ENCODE data around the gene ZDHHC20. TPM values are rescaled to one million over a fixed set of nuclear protein-coding genes. Genes with fewer than 3 reads are reported as not detected.
A peak's percentile ranks its signal among the peaks of the same experiment; 100 is the strongest.
"Not testable (repeated sequence)": the region's sequence is repeated elsewhere in the genome, so short reads cannot be mapped to it uniquely, and the experiment has no call there.

The ZDHHC20 gene
- total and polyA plus RNA-seq, 2 donors = 39.7 to 69.9 TPM

DNA sequence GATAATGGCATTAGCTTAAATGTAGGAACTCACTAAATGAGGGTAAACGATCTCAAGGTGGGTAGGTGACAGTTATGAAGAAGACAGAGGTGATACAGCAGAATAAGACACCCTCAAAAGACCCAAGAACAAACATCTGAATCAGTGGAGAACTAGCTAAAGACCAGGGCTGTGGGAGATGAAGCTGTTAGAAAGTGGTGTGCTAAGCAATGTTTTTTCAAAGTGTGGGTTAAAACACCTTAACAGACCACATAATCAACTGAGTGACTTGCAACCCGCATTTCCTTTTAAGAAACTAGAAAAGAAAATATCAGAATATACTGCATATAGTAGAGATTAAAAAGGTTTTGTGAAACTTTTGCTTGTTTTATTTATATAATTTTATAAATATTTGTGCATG lies 70.0 kb downstream of the ZDHHC20 start:
- peak in 1 of 9 donors; percentile 30 for DNase-seq (ENCODE audit: low read depth in 6 of 9, low spot score in 9 of 9)
- WGBS = 66% methylated on average over 2 of the region's 2 CpGs

DNA sequence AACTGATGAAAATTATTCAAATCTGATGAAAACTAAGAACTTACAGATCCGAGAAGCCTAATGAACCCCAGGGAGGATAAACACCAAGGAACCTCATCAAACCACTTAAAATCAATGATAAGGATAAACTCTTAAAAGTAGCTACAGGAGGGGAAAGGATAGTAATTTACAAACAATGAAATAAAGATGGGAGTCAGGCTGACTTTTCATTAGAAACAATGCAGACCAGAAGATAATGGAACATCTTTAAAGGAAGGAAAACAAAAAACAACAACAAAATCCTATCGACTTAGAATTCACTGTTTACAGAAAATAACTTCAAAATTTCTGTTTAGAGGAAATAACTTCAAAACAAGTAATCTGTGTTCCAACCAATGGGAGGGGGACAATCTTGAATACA lies 73.4 kb downstream of the ZDHHC20 start:
- H3K27ac ChIP-seq (ENCODE audit: low read depth in 1 of 2, low read length in 1 of 2) = no peak overlapping the region
- no peak overlapping the region for H3K4me3 ChIP-seq (ENCODE audit: low read length in 2 of 2)
- H3K9me3 ChIP-seq (ENCODE audit: control insufficient read depth in 2 of 2, insufficient read depth in 1 of 2, low read length in 1 of 2) = no peaks in the 10 kb centered on the region
- 95% methylated on average over 2 of the region's 2 CpGs for WGBS
- DNase-seq (ENCODE audit: low read depth in 6 of 9, low spot score in 9 of 9) = no peak
- peaks cover 0 to 3% of the 10 kb centered on the region in 2 donors for H3K4me1 ChIP-seq (ENCODE audit: control insufficient read depth in 2 of 2, insufficient read depth in 2 of 2, low read length in 2 of 2)
- H3K36me3 ChIP-seq (ENCODE audit: control insufficient read depth in 2 of 2, insufficient read depth in 2 of 2, low read length in 1 of 2) = peaks cover 25 to 56% of the 10 kb centered on the region in 2 donors
- no peaks in the 10 kb centered on the region for H3K27me3 ChIP-seq (ENCODE audit: control insufficient read depth in 2 of 2, insufficient read depth in 1 of 2, low read length in 1 of 2)

More for the DNA sequence above, 70.0 kb downstream of the ZDHHC20 start:
- peaks cover 28 to 52% of the 10 kb centered on the region in 2 donors for H3K36me3 ChIP-seq (ENCODE audit: control insufficient read depth in 2 of 2, insufficient read depth in 2 of 2, low read length in 1 of 2)
- H3K4me1 ChIP-seq (ENCODE audit: control insufficient read depth in 2 of 2, insufficient read depth in 2 of 2, low read length in 2 of 2) = peaks cover 0 to 3% of the 10 kb centered on the region in 2 donors
- H3K27ac ChIP-seq (ENCODE audit: low read depth in 1 of 2, low read length in 1 of 2) = no peak overlapping the region
- no peak overlapping the region for H3K4me3 ChIP-seq (ENCODE audit: low read length in 2 of 2)
- H3K9me3 ChIP-seq (ENCODE audit: control insufficient read depth in 2 of 2, insufficient read depth in 1 of 2, low read length in 1 of 2) = no peaks in the 10 kb centered on the region
- H3K27me3 ChIP-seq (ENCODE audit: control insufficient read depth in 2 of 2, insufficient read depth in 1 of 2, low read length in 1 of 2) = no peaks in the 10 kb centered on the region

DNA sequence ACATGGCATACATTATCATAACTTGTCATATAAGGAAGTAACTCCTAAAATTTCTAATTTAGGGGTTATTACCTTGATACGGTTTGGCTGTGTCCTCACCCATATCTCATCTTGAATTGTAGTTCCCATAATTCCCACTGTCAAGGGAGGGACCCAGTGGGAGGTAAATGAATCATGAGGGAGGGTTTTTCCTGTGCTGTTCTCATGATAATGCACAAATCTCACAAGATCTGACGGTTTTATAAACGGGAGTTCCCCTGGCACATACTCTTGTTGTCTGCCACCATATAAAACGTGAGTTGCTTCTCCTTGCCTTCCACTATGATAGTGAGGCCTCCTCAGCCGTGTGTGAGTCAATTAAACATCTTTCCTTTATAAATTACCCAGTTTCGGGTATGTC lies 76.0 kb downstream of the ZDHHC20 start:
- no peak overlapping the region for H3K4me3 ChIP-seq (ENCODE audit: low read length in 2 of 2)
- no peak overlapping the region for H3K27ac ChIP-seq (ENCODE audit: low read depth in 1 of 2, low read length in 1 of 2)
- H3K4me1 ChIP-seq (ENCODE audit: control insufficient read depth in 2 of 2, insufficient read depth in 2 of 2, low read length in 2 of 2) = no peaks in the 10 kb centered on the region
- no peaks in the 10 kb centered on the region for H3K27me3 ChIP-seq (ENCODE audit: control insufficient read depth in 2 of 2, insufficient read depth in 1 of 2, low read length in 1 of 2)
- no peaks in the 10 kb centered on the region for H3K9me3 ChIP-seq (ENCODE audit: control insufficient read depth in 2 of 2, insufficient read depth in 1 of 2, low read length in 1 of 2)
- 97% methylated on average over 6 of the region's 6 CpGs for WGBS
- H3K36me3 ChIP-seq (ENCODE audit: control insufficient read depth in 2 of 2, insufficient read depth in 2 of 2, low read length in 1 of 2) = peaks cover 26 to 42% of the 10 kb centered on the region in 2 donors
- no peak for DNase-seq (ENCODE audit: low read depth in 6 of 9, low spot score in 9 of 9)

DNA sequence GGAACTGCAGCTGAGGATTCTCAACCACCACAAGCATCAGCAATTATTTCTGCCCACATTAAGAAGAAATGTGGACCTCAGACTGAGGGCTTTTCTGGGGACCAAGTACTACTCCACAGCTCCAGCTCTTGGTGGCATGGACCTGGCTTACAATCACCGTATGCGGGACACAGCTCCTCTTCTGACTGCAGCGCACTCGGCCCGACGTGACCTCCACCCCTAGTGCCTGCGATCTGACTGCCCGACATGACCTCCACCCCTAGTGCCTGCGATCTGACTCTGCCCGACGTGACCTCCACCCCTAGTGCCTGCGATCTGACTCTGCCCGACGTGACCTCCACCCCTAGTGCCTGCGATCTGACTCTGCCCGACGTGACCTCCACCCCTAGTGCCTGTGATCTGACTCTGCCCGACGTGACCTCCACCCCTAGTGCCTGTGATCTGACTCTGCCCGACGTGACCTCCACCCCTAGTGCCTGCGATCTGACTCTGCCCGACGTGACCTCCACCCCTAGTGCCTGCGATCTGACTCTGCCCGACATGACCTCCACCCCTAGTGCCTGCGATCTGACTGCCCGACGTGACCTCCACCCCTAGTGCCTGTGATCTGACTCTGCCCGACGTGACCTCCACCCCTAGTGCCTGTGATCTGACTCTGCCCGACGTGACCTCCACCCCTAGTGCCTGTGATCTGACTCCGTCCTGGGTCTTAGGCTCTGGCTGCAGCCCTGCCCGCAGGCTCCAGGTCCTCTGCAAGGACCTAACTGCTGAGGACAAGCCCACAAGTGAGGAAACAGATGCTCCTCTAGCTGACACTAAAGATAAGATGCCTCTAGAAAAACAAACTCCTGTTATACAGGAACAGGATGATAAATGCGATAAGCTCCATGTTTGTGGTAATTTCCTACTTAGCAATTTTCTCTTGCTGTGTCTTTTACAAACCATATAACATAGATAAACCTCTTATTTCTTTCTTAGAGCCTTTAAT lies 81.8 kb downstream of the ZDHHC20 start:
- H3K27me3 ChIP-seq (ENCODE audit: control insufficient read depth in 2 of 2, insufficient read depth in 1 of 2, low read length in 1 of 2); H3K9me3 ChIP-seq (ENCODE audit: control insufficient read depth in 2 of 2, insufficient read depth in 1 of 2, low read length in 1 of 2); H3K4me3 ChIP-seq (ENCODE audit: low read length in 2 of 2); H3K27ac ChIP-seq (ENCODE audit: low read depth in 1 of 2, low read length in 1 of 2); DNase-seq (ENCODE audit: low read depth in 6 of 9, low spot score in 9 of 9); H3K4me1 ChIP-seq (ENCODE audit: control insufficient read depth in 2 of 2, insufficient read depth in 2 of 2, low read length in 2 of 2): not testable (repeated sequence)
- H3K36me3 ChIP-seq (ENCODE audit: control insufficient read depth in 2 of 2, insufficient read depth in 2 of 2, low read length in 1 of 2) = peaks cover 26 to 31% of the 10 kb centered on the region in 2 donors
- WGBS = 91% methylated on average over 36 of the region's 36 CpGs

DNA sequence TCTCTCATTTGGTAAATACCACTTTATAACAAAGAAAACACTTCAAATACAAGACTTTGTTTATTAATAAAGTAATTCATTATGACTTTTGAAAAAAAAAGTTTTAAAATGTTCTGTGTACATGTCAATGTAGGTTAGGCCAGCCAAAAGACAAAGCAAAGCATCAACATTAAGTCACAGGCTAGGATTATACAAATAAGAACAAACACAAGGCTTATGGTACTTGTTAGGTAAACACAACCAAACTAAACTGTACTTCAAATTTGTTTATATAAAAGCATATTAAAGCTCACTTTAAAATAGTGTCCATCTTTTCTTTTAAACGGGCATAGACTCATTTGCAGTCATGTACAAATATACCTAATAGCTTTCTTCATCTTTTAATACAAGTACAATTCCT lies 86.6 kb downstream of the ZDHHC20 start:
- no peaks in the 10 kb centered on the region for H3K4me1 ChIP-seq (ENCODE audit: control insufficient read depth in 2 of 2, insufficient read depth in 2 of 2, low read length in 2 of 2)
- H3K36me3 ChIP-seq (ENCODE audit: control insufficient read depth in 2 of 2, insufficient read depth in 2 of 2, low read length in 1 of 2) = peaks cover 11 to 15% of the 10 kb centered on the region in 2 donors
- 97% methylated on average over 1 of the region's 1 CpG for WGBS
- no peak for DNase-seq (ENCODE audit: low read depth in 6 of 9, low spot score in 9 of 9)
- no peak overlapping the region for H3K27ac ChIP-seq (ENCODE audit: low read depth in 1 of 2, low read length in 1 of 2)
- no peak overlapping the region for H3K4me3 ChIP-seq (ENCODE audit: low read length in 2 of 2)
- H3K27me3 ChIP-seq (ENCODE audit: control insufficient read depth in 2 of 2, insufficient read depth in 1 of 2, low read length in 1 of 2) = no peaks in the 10 kb centered on the region
- H3K9me3 ChIP-seq (ENCODE audit: control insufficient read depth in 2 of 2, insufficient read depth in 1 of 2, low read length in 1 of 2) = no peaks in the 10 kb centered on the region

DNA sequence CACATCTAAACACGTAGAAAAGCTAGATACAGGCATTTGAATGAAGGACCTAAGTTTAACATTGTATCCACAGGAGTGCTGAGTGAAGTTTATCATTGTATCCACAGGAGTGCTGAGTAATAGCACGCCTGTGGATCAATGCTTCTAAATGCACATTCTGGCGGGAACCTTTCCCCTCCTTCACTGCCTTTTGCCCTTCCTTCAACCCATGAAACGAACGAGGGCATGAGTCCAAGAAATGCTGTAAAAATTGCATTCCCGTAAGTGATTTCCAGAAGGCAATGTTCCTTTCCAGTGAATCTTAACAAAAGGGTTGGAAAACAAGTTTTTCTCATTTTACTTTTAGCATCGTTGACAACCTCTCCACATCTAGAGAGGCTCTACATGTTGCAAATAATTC lies 88.1 kb downstream of the ZDHHC20 start:
- WGBS = 93% methylated on average over 7 of the region's 7 CpGs
- no peak overlapping the region for H3K27ac ChIP-seq (ENCODE audit: low read depth in 1 of 2, low read length in 1 of 2)
- peaks cover 0 to 2% of the 10 kb centered on the region in 2 donors for H3K4me1 ChIP-seq (ENCODE audit: control insufficient read depth in 2 of 2, insufficient read depth in 2 of 2, low read length in 2 of 2)
- no peak overlapping the region for H3K4me3 ChIP-seq (ENCODE audit: low read length in 2 of 2)
- H3K36me3 ChIP-seq (ENCODE audit: control insufficient read depth in 2 of 2, insufficient read depth in 2 of 2, low read length in 1 of 2) = peaks cover 4 to 15% of the 10 kb centered on the region in 2 donors
- no peaks in the 10 kb centered on the region for H3K9me3 ChIP-seq (ENCODE audit: control insufficient read depth in 2 of 2, insufficient read depth in 1 of 2, low read length in 1 of 2)
- DNase-seq (ENCODE audit: low read depth in 6 of 9, low spot score in 9 of 9) = no peak
- no peaks in the 10 kb centered on the region for H3K27me3 ChIP-seq (ENCODE audit: control insufficient read depth in 2 of 2, insufficient read depth in 1 of 2, low read length in 1 of 2)

DNA sequence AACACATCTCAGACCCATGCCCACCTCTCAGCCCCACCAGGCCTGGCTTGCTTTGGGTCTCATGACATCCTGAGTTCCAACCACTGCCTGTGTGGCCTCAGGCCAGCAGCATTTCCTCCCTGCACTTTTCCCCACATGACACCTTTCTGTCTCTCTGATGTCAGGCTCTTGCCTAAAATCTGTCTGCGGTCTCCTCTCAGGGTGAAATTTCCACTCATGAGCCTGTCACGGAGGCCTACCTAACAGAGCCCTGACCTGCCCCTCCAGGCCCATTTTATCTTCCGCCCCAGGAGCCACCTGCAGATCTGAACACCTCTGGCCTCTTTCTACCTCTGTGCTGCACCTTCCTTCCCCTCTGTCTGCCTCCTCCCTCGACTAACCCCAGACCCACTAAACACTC lies 93.5 kb downstream of the ZDHHC20 start:
- no peak overlapping the region for H3K27ac ChIP-seq (ENCODE audit: low read depth in 1 of 2, low read length in 1 of 2)
- H3K36me3 ChIP-seq (ENCODE audit: control insufficient read depth in 2 of 2, insufficient read depth in 2 of 2, low read length in 1 of 2) = no peaks in the 10 kb centered on the region
- H3K27me3 ChIP-seq (ENCODE audit: control insufficient read depth in 2 of 2, insufficient read depth in 1 of 2, low read length in 1 of 2) = no peaks in the 10 kb centered on the region
- H3K4me3 ChIP-seq (ENCODE audit: low read length in 2 of 2) = no peak overlapping the region
- no peaks in the 10 kb centered on the region for H3K9me3 ChIP-seq (ENCODE audit: control insufficient read depth in 2 of 2, insufficient read depth in 1 of 2, low read length in 1 of 2)
- peak in 1 of 9 donors; percentile 27 for DNase-seq (ENCODE audit: low read depth in 6 of 9, low spot score in 9 of 9)
- WGBS = 57% methylated on average over 4 of the region's 4 CpGs
- peaks cover 0 to 10% of the 10 kb centered on the region in 2 donors for H3K4me1 ChIP-seq (ENCODE audit: control insufficient read depth in 2 of 2, insufficient read depth in 2 of 2, low read length in 2 of 2)

DNA sequence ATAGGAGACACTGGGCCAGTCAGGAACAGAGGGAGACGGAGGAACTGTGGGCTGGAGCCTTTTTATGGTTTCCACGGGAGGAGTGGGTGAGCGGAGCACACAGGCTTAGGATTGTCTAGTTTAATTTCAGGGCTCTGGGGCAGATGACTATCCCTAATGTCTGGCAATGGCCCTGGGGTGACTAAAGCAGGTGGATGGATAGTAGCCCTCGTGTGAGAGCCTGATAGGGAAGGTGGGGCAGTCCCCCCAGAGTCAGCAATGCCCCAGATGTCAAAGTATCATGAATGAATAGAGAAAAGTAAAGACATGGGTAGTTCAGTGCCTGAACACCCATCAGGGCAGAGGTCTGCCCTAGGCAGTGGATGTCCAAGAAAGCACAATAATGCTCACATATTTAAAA lies 94.2 kb downstream of the ZDHHC20 start:
- Histone ChIP-seq H3K4me1 (ENCODE audit: control insufficient read depth in 2 of 2, insufficient read depth in 2 of 2, low read length in 2 of 2) (peaks cover 0 to 10% of the 10 kb centered on the region in 2 donors), H3K36me3 (ENCODE audit: control insufficient read depth in 2 of 2, insufficient read depth in 2 of 2, low read length in 1 of 2) (no peaks in the 10 kb centered on the region), H3K27ac (ENCODE audit: low read depth in 1 of 2, low read length in 1 of 2) (peak overlapping the region in 1 of 2 donors; percentile 4), H3K27me3 (ENCODE audit: control insufficient read depth in 2 of 2, insufficient read depth in 1 of 2, low read length in 1 of 2) (no peaks in the 10 kb centered on the region), H3K9me3 (ENCODE audit: control insufficient read depth in 2 of 2, insufficient read depth in 1 of 2, low read length in 1 of 2) (no peaks in the 10 kb centered on the region), H3K4me3 (ENCODE audit: low read length in 2 of 2) (no peak overlapping the region)
- DNase-seq (ENCODE audit: low read depth in 6 of 9, low spot score in 9 of 9) = no peak
- WGBS = 97% methylated on average over 4 of the region's 4 CpGs

DNA sequence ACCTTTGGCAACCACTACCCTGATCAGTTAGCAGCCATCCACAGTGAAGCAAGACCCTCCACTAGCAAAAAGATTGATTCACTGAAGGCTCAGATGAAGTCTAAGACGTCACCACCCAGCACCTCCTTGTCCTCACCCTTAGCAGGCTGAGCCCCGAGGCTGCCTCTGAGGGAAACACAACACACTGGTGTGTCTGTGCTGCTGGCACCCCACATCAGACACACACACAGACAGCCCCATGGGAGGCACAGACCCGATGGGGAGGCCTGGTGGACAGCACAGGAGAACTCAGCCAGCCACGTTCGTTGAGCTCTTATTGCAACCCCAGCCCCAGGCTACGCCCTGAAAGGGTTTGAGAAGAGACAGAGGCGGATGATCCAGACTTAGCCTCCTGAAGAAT lies 94.7 kb downstream of the ZDHHC20 start:
- H3K9me3 ChIP-seq (ENCODE audit: control insufficient read depth in 2 of 2, insufficient read depth in 1 of 2, low read length in 1 of 2) = no peaks in the 10 kb centered on the region
- WGBS = 95% methylated on average over 7 of the region's 7 CpGs
- DNase-seq (ENCODE audit: low read depth in 6 of 9, low spot score in 9 of 9) = no peak

More for the DNA sequence above, 94.7 kb downstream of the ZDHHC20 start:
- peaks cover 0 to 10% of the 10 kb centered on the region in 2 donors for H3K4me1 ChIP-seq (ENCODE audit: control insufficient read depth in 2 of 2, insufficient read depth in 2 of 2, low read length in 2 of 2)
- H3K27me3 ChIP-seq (ENCODE audit: control insufficient read depth in 2 of 2, insufficient read depth in 1 of 2, low read length in 1 of 2) = no peaks in the 10 kb centered on the region
- H3K27ac ChIP-seq (ENCODE audit: low read depth in 1 of 2, low read length in 1 of 2) = no peak overlapping the region
- H3K4me3 ChIP-seq (ENCODE audit: low read length in 2 of 2) = no peak overlapping the region
- no peaks in the 10 kb centered on the region for H3K36me3 ChIP-seq (ENCODE audit: control insufficient read depth in 2 of 2, insufficient read depth in 2 of 2, low read length in 1 of 2)

Measured in thymus (tissue), 11 donors.